GM03348 (cell line): ENCODE results near the gene RBMS3.

Experiments used
- DNase-seq: peaks from one replicate; pipeline ENCODE4 v3.0.0; 2012; ENCODE audit warnings: low spot score

RBMS3 gene

GRCh38 chr3:29280404-29281093 lies at the start of gene RBMS3:
TSS of gene RBMS3 (plus strand) at chr3:29281071.
- peak; percentile 86 for DNase-seq

GRCh38 chr3:29233126-29233525 lies 47.7 kb upstream of the RBMS3 start:
- peak; percentile 48 for DNase-seq

- no peak for DNase-seq
Measured at GRCh38 chr3:29236146-29236840, 44.6 kb upstream of the RBMS3 start.

GRCh38 chr3:29239376-29239775 lies 41.5 kb upstream of the RBMS3 start:
- no peak for DNase-seq

GRCh38 chr3:29240248-29240647 lies 40.6 kb upstream of the RBMS3 start:
- DNase-seq = peak; percentile 53

- DNase-seq = no peak
Measured at GRCh38 chr3:29240887-29241286, 40.0 kb upstream of the RBMS3 start.

GRCh38 chr3:29241855-29242254 lies 39.0 kb upstream of the RBMS3 start:
- DNase-seq = no peak

- DNase-seq = no peak
Measured at GRCh38 chr3:29242296-29242695, 38.6 kb upstream of the RBMS3 start.

- DNase-seq = no peak
Measured at GRCh38 chr3:29245441-29245840, 35.4 kb upstream of the RBMS3 start.

GRCh38 chr3:29247088-29247745 lies 33.7 kb upstream of the RBMS3 start:
- DNase-seq = no peak

- DNase-seq = no peak
Measured at GRCh38 chr3:29249829-29250345, 31.0 kb upstream of the RBMS3 start.

GRCh38 chr3:29255854-29256696 lies 24.8 kb upstream of the RBMS3 start:
- no peak for DNase-seq

- DNase-seq = no peak
Measured at GRCh38 chr3:29258161-29258560, 22.7 kb upstream of the RBMS3 start.

- no peak for DNase-seq
Measured at GRCh38 chr3:29261119-29261518, 19.8 kb upstream of the RBMS3 start.

- no peak for DNase-seq
Measured at GRCh38 chr3:29263476-29263875, 17.4 kb upstream of the RBMS3 start.

- DNase-seq = no peak
Measured at GRCh38 chr3:29265509-29266072, 15.3 kb upstream of the RBMS3 start.

- DNase-seq = no peak
Measured at GRCh38 chr3:29267226-29267625, 13.6 kb upstream of the RBMS3 start.

GRCh38 chr3:29268651-29269050 lies 12.2 kb upstream of the RBMS3 start:
- DNase-seq = no peak

- no peak for DNase-seq
Measured at GRCh38 chr3:29270752-29271151, 10.1 kb upstream of the RBMS3 start.

GRCh38 chr3:29271475-29271874 lies 9.4 kb upstream of the RBMS3 start:
- DNase-seq = no peak

GRCh38 chr3:29274667-29275066 lies 6.2 kb upstream of the RBMS3 start:
- no peak for DNase-seq

GRCh38 chr3:29275309-29275708 lies 5.6 kb upstream of the RBMS3 start:
- no peak for DNase-seq
